ENCODE results near the gene FSD2.
"Not testable (repeated sequence)": the region's sequence is repeated elsewhere in the genome, so short reads cannot be mapped to it uniquely, and the experiment has no call there.

FSD2 gene

GRCh38 chr15:82828075-82828474, 22.2 kb upstream of the FSD2 start:
- Histone ChIP-seq H3K27me3 (ENCODE audit: insufficient read depth, low read length) (no peaks in the 10 kb centered on the region), H3K36me3 (ENCODE audit: insufficient read depth, low read length) (peaks cover 94% of the 10 kb centered on the region), H3K27ac (ENCODE audit: low read depth, low read length, poor library complexity, severe bottlenecking) (no peak overlapping the region), H3F3A (ENCODE audit: insufficient read depth, low read length) (no peaks in the 10 kb centered on the region), H3K4me2 (ENCODE audit: low read length) (no peak overlapping the region), H3K4me1 (ENCODE audit: insufficient read depth, low read length, severe bottlenecking) (no peaks in the 10 kb centered on the region), H3K9ac (ENCODE audit: low read length) (no peak overlapping the region), H3K9me3 (ENCODE audit: low read length) (no peaks in the 10 kb centered on the region), H3K79me2 (ENCODE audit: insufficient read depth, low read length) (no peaks in the 10 kb centered on the region), H3K9me2 (ENCODE audit: low read depth, low read length) (no peaks in the 10 kb centered on the region), H3K4me3 (ENCODE audit: low read depth, low read length, poor library complexity, severe bottlenecking) (no peak overlapping the region), H4K20me1 (ENCODE audit: insufficient read depth, low read length) (no peaks in the 10 kb centered on the region), H2AFZ (ENCODE audit: low read length) (no peak overlapping the region)
- no peak for TF ChIP-seq CTCF (IDR thresholded peaks at IDR 0.05; ENCODE audit: low read length)
- no peak for TF ChIP-seq EZH2 (IDR thresholded peaks at IDR 0.05; ENCODE audit: borderline replicate concordance, low read length)

- no peaks in the 10 kb centered on the region for H4K20me1 ChIP-seq (ENCODE audit: insufficient read depth, low read length)
- H3K9me2 ChIP-seq (ENCODE audit: low read depth, low read length), result no peaks in the 10 kb centered on the region
- peaks cover 87% of the 10 kb centered on the region for H3K36me3 ChIP-seq (ENCODE audit: insufficient read depth, low read length)
- H3K27ac ChIP-seq (ENCODE audit: low read depth, low read length, poor library complexity, severe bottlenecking), result no peak overlapping the region
- H3K4me1 ChIP-seq (ENCODE audit: insufficient read depth, low read length, severe bottlenecking), result no peaks in the 10 kb centered on the region
- H3F3A ChIP-seq (ENCODE audit: insufficient read depth, low read length), result no peaks in the 10 kb centered on the region
- H3K4me2 ChIP-seq (ENCODE audit: low read length), result no peak overlapping the region
- H3K9ac ChIP-seq (ENCODE audit: low read length), result no peak overlapping the region
- H3K79me2 ChIP-seq (ENCODE audit: insufficient read depth, low read length), result no peaks in the 10 kb centered on the region
- H3K9me3 ChIP-seq (ENCODE audit: low read length), result no peaks in the 10 kb centered on the region
- no peaks in the 10 kb centered on the region for H3K27me3 ChIP-seq (ENCODE audit: insufficient read depth, low read length)
- H2AFZ ChIP-seq (ENCODE audit: low read length), result no peak overlapping the region
- TF ChIP-seq EZH2 (IDR thresholded peaks at IDR 0.05; ENCODE audit: borderline replicate concordance, low read length) (no peak), CTCF (IDR thresholded peaks at IDR 0.05; ENCODE audit: low read length) (no peak)
- H3K4me3 ChIP-seq (ENCODE audit: low read depth, low read length, poor library complexity, severe bottlenecking), result no peak overlapping the region
Measured at GRCh38 chr15:82823049-82823448, 17.2 kb upstream of the FSD2 start.

GRCh38 chr15:82821851-82822250, 16.0 kb upstream of the FSD2 start:
- H3K4me3 ChIP-seq (ENCODE audit: low read depth, low read length, poor library complexity, severe bottlenecking); H2AFZ ChIP-seq (ENCODE audit: low read length); H3F3A ChIP-seq (ENCODE audit: insufficient read depth, low read length); H3K9me3 ChIP-seq (ENCODE audit: low read length); H3K9me2 ChIP-seq (ENCODE audit: low read depth, low read length); H3K4me2 ChIP-seq (ENCODE audit: low read length); H4K20me1 ChIP-seq (ENCODE audit: insufficient read depth, low read length); H3K4me1 ChIP-seq (ENCODE audit: insufficient read depth, low read length, severe bottlenecking); H3K79me2 ChIP-seq (ENCODE audit: insufficient read depth, low read length); H3K27me3 ChIP-seq (ENCODE audit: insufficient read depth, low read length); H3K9ac ChIP-seq (ENCODE audit: low read length); H3K27ac ChIP-seq (ENCODE audit: low read depth, low read length, poor library complexity, severe bottlenecking): not testable (repeated sequence)
- peaks cover 86% of the 10 kb centered on the region for H3K36me3 ChIP-seq (ENCODE audit: insufficient read depth, low read length)

- not testable (repeated sequence) for H3K27me3 ChIP-seq (ENCODE audit: insufficient read depth, low read length); H2AFZ ChIP-seq (ENCODE audit: low read length); H3K9me2 ChIP-seq (ENCODE audit: low read depth, low read length); H3K9me3 ChIP-seq (ENCODE audit: low read length); H3K9ac ChIP-seq (ENCODE audit: low read length); H3K27ac ChIP-seq (ENCODE audit: low read depth, low read length, poor library complexity, severe bottlenecking); H3F3A ChIP-seq (ENCODE audit: insufficient read depth, low read length); H3K79me2 ChIP-seq (ENCODE audit: insufficient read depth, low read length); H4K20me1 ChIP-seq (ENCODE audit: insufficient read depth, low read length); H3K4me1 ChIP-seq (ENCODE audit: insufficient read depth, low read length, severe bottlenecking); H3K4me2 ChIP-seq (ENCODE audit: low read length); H3K4me3 ChIP-seq (ENCODE audit: low read depth, low read length, poor library complexity, severe bottlenecking)
- peaks cover 86% of the 10 kb centered on the region for H3K36me3 ChIP-seq (ENCODE audit: insufficient read depth, low read length)
Measured at GRCh38 chr15:82821396-82821795, 15.5 kb upstream of the FSD2 start.
